Neural crest cell (in vitro differentiated cells): ENCODE results near the gene PTPN23. TPM values are rescaled to one million over a fixed set of nuclear protein-coding genes. Genes with fewer than 3 reads are reported as not detected.

Source experiments
- DNase-seq: peaks from one replicate; pipeline ENCODE4 v3.0.0; 2021; ENCODE audit warnings: low read depth, mixed read lengths, low spot score
- H3K27ac Mint-ChIP-seq: one replicate; pipeline ENCODE4 v1.8.0; 2021; ENCODE audit warnings: mild to moderate bottlenecking, mixed read lengths; ENCODE audit not compliant: unreplicated experiment
- H3K27me3 Mint-ChIP-seq: 2 replicates; pipeline ENCODE4 v1.8.0; 2021; ENCODE audit warnings: low read depth, mild to moderate bottlenecking, mixed read lengths
- H3K36me3 Mint-ChIP-seq: 2 replicates; pipeline ENCODE4 v1.8.0; 2021; ENCODE audit warnings: low read depth, mild to moderate bottlenecking, mixed read lengths
- H3K4me1 Mint-ChIP-seq: 2 replicates; pipeline ENCODE4 v1.8.0; 2021; ENCODE audit warnings: mixed read lengths
- H3K4me3 Mint-ChIP-seq: one replicate; pipeline ENCODE4 v1.8.0; 2021; ENCODE audit warnings: mild to moderate bottlenecking, mixed read lengths
- H3K9me3 Mint-ChIP-seq: 2 replicates; pipeline ENCODE4 v1.8.0; 2021; ENCODE audit warnings: mixed read lengths
- total RNA-seq: library from RNA; stranded (reverse); gene quantifications from 2 replicates; pipeline ENCODE4 v1.2.1, GENCODE V29; 2021
- TF ChIP-seq, protein P1 (sequence below): fragments of 200-600 bp; sonication (generic); conservative IDR thresholded peaks from 2 replicates; pipeline ENCODE4 v1.5.0; 2021; ENCODE audit warnings: antibody characterized with exemption, mild to moderate bottlenecking

Gene PTPN23
- total RNA-seq, 1 donor from 2014 or later, result 43.9 TPM

DNA sequence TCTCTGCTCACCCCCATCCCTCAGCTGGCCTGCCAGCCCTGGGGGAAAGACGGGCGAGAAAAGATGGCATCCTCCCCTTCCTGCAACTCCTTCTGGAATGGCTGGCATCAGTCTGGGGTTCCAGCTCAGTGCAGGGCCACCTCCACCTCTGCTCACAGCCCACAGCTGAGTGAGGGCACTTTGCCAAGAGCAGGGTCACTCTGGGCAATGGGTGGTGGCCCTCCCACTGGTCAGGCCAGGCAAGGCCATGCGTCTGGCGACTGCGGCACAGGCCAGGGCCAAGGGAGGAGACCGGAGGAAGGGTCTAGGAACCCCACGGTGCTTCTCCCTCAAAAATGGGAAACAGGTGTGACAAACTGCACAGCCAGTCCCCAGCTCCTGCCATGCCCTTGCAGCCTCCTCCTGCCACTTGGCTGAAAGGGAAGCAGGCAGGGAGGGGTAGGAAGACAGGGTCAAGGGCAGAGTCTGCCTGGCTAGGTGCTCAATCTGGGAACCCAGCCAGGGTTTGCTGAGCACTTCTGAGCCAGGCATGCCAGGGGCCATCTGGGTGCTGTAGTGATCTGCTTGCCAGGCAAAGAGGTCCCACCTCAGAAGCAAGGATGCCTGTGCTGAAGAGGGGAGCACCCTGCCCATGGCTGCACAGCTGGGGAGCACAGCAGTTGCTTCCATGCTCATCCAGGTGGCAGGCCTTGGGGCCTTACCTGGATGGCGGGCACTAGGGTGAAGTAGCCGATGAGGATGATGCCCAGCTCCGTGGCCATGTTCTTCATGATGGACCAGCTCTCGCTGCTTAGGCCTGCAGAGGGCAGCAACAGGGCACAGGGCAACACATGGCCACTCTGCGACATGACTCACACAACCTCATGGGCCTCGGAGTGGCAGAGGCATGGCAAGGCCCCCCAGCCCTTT is 41.2 kb downstream of the PTPN23 start:
- Mint-ChIP-seq H3K27ac (peak overlapping the region; percentile 99), H3K4me1 (peaks cover 6% of the 10 kb centered on the region)
- TF ChIP-seq, protein P1, sequence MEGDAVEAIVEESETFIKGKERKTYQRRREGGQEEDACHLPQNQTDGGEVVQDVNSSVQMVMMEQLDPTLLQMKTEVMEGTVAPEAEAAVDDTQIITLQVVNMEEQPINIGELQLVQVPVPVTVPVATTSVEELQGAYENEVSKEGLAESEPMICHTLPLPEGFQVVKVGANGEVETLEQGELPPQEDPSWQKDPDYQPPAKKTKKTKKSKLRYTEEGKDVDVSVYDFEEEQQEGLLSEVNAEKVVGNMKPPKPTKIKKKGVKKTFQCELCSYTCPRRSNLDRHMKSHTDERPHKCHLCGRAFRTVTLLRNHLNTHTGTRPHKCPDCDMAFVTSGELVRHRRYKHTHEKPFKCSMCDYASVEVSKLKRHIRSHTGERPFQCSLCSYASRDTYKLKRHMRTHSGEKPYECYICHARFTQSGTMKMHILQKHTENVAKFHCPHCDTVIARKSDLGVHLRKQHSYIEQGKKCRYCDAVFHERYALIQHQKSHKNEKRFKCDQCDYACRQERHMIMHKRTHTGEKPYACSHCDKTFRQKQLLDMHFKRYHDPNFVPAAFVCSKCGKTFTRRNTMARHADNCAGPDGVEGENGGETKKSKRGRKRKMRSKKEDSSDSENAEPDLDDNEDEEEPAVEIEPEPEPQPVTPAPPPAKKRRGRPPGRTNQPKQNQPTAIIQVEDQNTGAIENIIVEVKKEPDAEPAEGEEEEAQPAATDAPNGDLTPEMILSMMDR, result peak; percentile 27

DNA sequence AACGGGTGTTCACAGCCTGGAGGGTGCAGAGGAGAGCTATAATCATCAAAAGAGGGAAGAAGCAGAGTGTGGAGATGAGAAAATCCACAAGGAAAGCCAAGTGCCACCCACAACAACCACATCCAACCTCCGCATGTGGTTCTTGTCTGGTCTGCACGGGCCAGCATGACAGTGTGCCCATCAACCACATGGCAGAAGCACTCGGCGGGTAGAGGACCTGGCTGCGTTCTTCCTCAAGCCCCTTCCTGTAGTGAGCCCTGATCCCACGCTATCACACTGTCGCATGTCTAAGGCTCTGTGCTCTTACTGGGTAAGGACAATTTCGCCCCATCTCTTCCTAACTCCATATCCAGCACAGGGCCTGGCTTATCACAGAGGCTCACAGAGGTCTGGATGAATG is 41.9 kb downstream of the PTPN23 start:
- peaks cover 7% of the 10 kb centered on the region for H3K36me3 Mint-ChIP-seq
- no peak overlapping the region for H3K4me3 Mint-ChIP-seq
- H3K9me3 Mint-ChIP-seq, result no peaks in the 10 kb centered on the region
- H3K27ac Mint-ChIP-seq, result no peak overlapping the region
- TF ChIP-seq, protein P1, result no peak
- H3K4me1 Mint-ChIP-seq, result peaks cover 6% of the 10 kb centered on the region
- H3K27me3 Mint-ChIP-seq, result peaks cover 2% of the 10 kb centered on the region
- DNase-seq, result no peak

More for the DNA sequence above, 41.2 kb downstream of the PTPN23 start:
- DNase-seq, result no peak
- H3K27me3 Mint-ChIP-seq, result peaks cover 2% of the 10 kb centered on the region
- H3K4me3 Mint-ChIP-seq, result no peak overlapping the region
- H3K9me3 Mint-ChIP-seq, result no peaks in the 10 kb centered on the region
- H3K36me3 Mint-ChIP-seq, result peaks cover 7% of the 10 kb centered on the region

DNA sequence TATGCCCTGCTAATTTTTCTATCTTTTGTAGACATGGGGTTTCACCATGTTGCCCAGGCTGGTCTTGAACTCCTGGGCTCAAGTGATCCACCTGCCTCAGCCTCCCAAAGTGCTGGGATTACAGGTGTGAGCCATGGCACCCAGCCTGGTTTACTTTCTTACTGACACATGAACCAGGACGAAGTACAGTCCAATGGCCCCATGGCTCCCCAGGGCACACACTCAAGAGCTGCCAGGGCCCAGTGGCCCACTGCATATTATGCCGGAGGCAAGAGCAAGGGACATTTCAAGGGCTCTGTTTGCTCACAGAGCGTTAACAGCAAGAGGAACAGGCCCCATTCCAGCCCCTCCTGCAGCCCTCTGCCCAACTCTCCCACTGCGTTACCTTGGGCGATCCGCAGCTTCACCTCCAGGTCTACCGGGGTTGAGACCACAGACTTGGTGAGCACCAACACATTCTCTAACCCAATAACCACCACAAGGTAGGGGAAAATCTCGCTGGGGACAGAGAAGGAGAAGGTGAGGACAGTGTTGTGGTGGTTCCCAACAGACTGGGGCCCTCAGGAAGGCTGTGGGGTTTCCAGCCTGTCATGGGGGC is 42.8 kb downstream of the PTPN23 start:
- no peaks in the 10 kb centered on the region for H3K9me3 Mint-ChIP-seq
- peaks cover 7% of the 10 kb centered on the region for H3K36me3 Mint-ChIP-seq
- TF ChIP-seq, protein P1, result no peak
- no peak for DNase-seq
- peaks cover 6% of the 10 kb centered on the region for H3K4me1 Mint-ChIP-seq
- H3K27me3 Mint-ChIP-seq, result peaks cover 2% of the 10 kb centered on the region
- H3K4me3 Mint-ChIP-seq, result no peak overlapping the region
- no peak overlapping the region for H3K27ac Mint-ChIP-seq

DNA sequence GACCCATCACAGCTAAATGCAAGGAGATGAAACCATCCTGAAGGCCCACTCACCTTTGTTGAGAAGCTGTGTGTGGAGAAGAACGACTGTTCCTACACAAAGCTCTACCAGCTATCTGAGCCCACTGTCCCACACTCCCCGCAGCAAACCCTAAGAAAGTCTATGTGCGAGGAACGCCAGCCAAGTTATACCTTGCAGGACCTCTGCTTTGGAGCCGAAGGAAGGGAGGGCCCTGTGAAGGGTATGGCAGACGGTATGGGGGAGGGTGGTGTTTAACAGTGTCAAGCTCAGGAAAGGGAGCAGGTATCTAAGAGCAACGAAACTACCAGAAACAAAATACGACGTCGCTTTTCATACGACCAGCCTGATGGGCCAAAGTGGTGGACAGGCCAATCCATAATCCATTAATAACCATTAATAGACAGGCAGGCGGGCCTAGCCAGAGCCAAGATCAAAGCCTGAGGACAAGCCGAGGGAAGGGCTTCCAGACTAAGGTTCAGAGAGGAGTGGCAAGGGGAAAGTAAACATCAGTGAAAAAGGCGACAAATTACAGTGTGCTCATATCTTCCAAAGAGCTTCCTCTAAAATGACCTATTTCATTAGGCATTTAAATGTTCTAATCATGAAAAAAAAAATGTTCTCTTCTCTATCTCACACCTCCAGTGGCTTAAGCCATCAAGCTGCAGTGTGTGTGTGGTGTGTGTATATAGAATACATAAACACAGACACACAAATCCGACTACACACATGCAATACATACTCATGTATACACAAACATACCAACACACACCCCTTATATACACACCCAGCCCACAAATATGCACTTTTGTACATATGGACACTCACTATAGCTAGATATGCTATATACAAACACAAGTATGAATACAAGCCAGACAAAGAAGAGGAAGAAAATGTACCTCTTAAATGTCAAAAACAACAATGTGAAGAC is 43.9 kb downstream of the PTPN23 start:
- Mint-ChIP-seq H3K27ac (peak overlapping the region; percentile 16), H3K9me3 (no peaks in the 10 kb centered on the region), H3K36me3 (peaks cover 7% of the 10 kb centered on the region), H3K27me3 (peaks cover 2% of the 10 kb centered on the region), H3K4me1 (peaks cover 7% of the 10 kb centered on the region), H3K4me3 (no peak overlapping the region)
- no peak for DNase-seq
- TF ChIP-seq, protein P1, result no peak

DNA sequence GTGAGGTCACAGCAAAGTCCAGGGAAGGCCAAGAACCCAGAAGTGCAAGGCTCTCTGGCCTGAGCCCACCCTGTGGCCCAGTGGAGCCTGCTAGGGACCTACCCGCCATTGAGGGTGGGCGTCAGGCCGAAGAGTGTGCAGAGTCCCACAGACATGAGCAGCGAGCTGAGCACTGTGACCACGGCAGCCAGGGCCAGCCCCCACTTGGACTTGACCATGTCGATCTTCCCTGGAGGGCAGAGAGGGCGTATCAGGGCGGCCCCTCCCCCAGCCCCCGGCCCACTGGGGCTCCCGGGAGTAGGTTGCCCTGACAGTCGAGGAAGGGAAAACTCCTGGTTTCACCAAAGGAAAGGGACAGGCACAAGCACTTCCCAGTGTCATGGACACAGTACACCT is 44.6 kb downstream of the PTPN23 start:
- DNase-seq, result no peak
- Mint-ChIP-seq H3K27me3 (peaks cover 2% of the 10 kb centered on the region), H3K27ac (peak overlapping the region; percentile 16), H3K4me1 (peaks cover 14% of the 10 kb centered on the region), H3K4me3 (no peak overlapping the region), H3K9me3 (no peaks in the 10 kb centered on the region), H3K36me3 (peaks cover 7% of the 10 kb centered on the region)
- TF ChIP-seq, protein P1, result no peak
